Esophagus muscularis mucosa (tissue), 4 donors: ENCODE measurements around the gene CHEK2. TPM values are rescaled to one million over a fixed set of nuclear protein-coding genes. Genes with fewer than 3 reads are reported as not detected.
"Not testable (repeated sequence)": the region's sequence is repeated elsewhere in the genome, so short reads cannot be mapped to it uniquely, and the experiment has no call there.

Experiments
- DNase-seq: peaks from one replicate; pipeline ENCODE4 v3.0.0-alpha.2; 2017; ENCODE audit errors: extremely low spot score
- H3K27ac ChIP-seq, 4 donors: fragments of 200-600 bp; sonication (generic); replicated peaks in 1 of 4; 1 replicate in 3 of 4; 2 replicates in 1 of 4; pipeline ENCODE4 v1.5.1; 2016 to 2019; ENCODE audit warnings: mild to moderate bottlenecking in 1 of 4
- H3K27me3 ChIP-seq, 4 donors: fragments of 200-600 bp; sonication (generic); one replicate each; pipeline versions ENCODE4 v1.5.1 to v1.6.0; 2016 to 2019
- H3K36me3 ChIP-seq, 4 donors: fragments of 200-600 bp; sonication (generic); one replicate each; pipeline ENCODE4 v1.5.1; 2016 to 2019
- H3K4me1 ChIP-seq, 4 donors: fragments of 200-600 bp; sonication (generic); one replicate each; pipeline ENCODE4 v1.5.1; 2016 to 2019
- H3K4me3 ChIP-seq, 4 donors: fragments of 200-600 bp; sonication (generic); 1 replicate in 2 of 4; 2 replicates in 2 of 4; pipeline ENCODE4 v1.5.1; 2016 to 2019; ENCODE audit warnings: mild to moderate bottlenecking in 4 of 4, moderate library complexity in 1 of 4
- H3K9me3 ChIP-seq, 4 donors: fragments of 200-600 bp; sonication (generic); 1 replicate in 3 of 4; 2 replicates in 1 of 4; pipeline ENCODE4 v1.5.1; 2016 to 2019
- EP300 ChIP-seq: sonication (generic); formaldehyde crosslinking; IDR thresholded peaks from one replicate; pipeline ENCODE4 v1.6.1; 2017; ENCODE audit warnings: antibody characterized with exemption
- POLR2A ChIP-seq: fragments of 450-650 bp; IDR thresholded peaks from one replicate; pipeline ENCODE4 v1.6.1; 2017; ENCODE audit warnings: antibody characterized with exemption, moderate library complexity, mild to moderate bottlenecking, low read depth
- POLR2AphosphoS5 ChIP-seq, 2 donors: sonication (generic); formaldehyde crosslinking; IDR thresholded peaks; one replicate each; pipeline ENCODE4 v1.6.1; 2017; ENCODE audit warnings: antibody characterized with exemption in 2 of 2
- WGBS: methylation state at CpG from one replicate; pipeline ENCODE4 v1.1.5; 2018; 5-methylcytosine and 5-hydroxymethylcytosine counted together
- intact Hi-C: fragments of 100-400 bp; cut with DNase I; formaldehyde crosslinking; loops from one replicate; pipeline ENCODE4 v1.15.1; 2023
- total RNA-seq, 4 donors: library from RNA; depleted of rRNA; stranded (reverse); fragments of >200 nt; gene quantifications; one replicate each; pipeline versions ENCODE4 v1.1.0 to v1.2.1, GENCODE V29; 2016
- TF ChIP-seq, protein P1 (sequence below), 3 experiments: fragments of 200-600 bp in 2 of 3; fragments of 450-650 bp in 1 of 3; sonication (generic) in 2 of 3; IDR thresholded peaks; one replicate each; pipeline ENCODE4 v1.5.1; 2017 to 2019; ENCODE audit warnings: antibody characterized with exemption in 3 of 3, mild to moderate bottlenecking in 2 of 3, moderate library complexity in 1 of 3

CHEK2 gene
- total RNA-seq, 4 donors from 2014 or later: 2.9 to 5.1 (median 4.8) TPM

DNA sequence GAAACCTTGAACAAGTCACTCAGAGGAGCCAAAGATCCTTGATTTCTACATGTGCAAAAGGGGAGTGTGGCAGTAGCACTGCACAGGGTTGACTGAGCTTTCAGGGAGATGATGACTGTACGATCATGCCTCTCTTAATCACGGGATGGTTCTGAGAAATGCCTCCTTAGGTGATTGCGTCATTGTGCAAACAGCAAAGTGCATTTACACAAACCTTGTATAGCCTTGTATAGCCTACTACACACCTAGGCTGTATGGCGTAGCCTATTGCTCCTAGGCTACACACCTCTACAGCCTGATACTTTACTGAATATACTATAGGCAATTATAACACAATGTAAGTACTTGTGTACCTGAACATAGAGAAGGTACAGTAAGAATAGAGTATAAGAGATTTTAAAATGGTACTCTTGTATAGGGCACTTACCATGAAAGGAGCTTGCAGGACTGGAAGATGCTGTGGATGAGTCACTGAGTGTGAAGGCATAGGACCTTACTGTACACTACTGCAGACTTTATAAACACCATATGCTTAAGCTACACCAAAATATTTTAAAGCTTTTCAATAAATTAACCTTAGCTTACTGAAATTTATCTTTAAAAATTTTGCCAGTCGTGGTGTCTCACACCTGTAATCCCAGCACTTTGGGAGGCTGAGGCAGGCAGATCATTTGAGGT, 60.7 kb downstream of the CHEK2 start:
- 83% methylated on average over 5 of the region's 5 CpGs for WGBS
- H3K27me3 ChIP-seq, H3K4me3 ChIP-seq, intact Hi-C loops, H3K36me3 ChIP-seq, H3K9me3 ChIP-seq, H3K27ac ChIP-seq, DNase-seq: not testable (repeated sequence)
- peaks cover 7 to 19% (median 18%) of the 10 kb centered on the region in 4 donors for H3K4me1 ChIP-seq

DNA sequence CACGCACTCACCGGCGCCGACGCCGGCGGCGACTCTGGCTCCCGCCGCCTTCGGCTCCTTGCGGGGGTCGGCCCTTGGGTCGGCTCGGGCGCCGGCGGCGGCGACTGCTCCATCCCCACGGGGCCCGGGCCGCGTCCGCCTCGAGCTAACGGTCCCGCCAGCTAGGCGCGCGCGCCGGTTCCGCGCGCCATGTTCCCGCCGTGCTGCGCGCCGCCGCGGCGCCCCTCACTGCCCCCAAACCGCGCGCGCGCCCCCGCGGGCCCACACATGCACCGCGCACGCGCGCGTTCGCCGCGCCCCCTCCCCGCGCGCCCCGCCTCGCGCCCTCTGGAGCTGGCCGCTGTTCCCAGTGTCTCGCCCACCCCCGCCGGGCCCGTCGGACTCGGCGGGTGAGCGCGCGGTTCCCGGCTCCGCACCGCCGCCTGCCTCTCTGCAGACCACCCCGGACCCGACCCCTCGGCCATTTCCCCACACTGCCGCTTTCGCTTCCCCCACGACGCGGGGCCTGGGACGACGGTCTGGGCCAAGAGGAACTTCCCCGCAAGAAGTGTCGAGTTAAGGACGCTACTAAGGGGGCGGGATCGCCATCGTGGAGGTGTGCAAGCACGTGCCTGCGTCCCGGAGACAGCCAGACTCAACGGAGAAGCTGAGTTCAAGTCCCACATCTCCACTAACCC, 61.9 kb downstream of the CHEK2 start, which contains the start of gene TTC28:
Gene TTC28 (minus strand): TSS at position 230 of the 677 bp plus-strand sequence. CDS start 117 bp downstream, at position 113.
- Histone ChIP-seq H3K4me3 (peak within 1 kb of the TSS; percentile 67 to 95 (median 86)), H3K27ac (peak within 1 kb of the TSS; percentile 62 to 85 (median 80)), H3K4me1 (peaks cover 7 to 19% (median 18%) of the 10 kb centered on the region in 4 donors)
- TF ChIP-seq, protein P1, sequence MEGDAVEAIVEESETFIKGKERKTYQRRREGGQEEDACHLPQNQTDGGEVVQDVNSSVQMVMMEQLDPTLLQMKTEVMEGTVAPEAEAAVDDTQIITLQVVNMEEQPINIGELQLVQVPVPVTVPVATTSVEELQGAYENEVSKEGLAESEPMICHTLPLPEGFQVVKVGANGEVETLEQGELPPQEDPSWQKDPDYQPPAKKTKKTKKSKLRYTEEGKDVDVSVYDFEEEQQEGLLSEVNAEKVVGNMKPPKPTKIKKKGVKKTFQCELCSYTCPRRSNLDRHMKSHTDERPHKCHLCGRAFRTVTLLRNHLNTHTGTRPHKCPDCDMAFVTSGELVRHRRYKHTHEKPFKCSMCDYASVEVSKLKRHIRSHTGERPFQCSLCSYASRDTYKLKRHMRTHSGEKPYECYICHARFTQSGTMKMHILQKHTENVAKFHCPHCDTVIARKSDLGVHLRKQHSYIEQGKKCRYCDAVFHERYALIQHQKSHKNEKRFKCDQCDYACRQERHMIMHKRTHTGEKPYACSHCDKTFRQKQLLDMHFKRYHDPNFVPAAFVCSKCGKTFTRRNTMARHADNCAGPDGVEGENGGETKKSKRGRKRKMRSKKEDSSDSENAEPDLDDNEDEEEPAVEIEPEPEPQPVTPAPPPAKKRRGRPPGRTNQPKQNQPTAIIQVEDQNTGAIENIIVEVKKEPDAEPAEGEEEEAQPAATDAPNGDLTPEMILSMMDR (IDR thresholded peaks at IDR 0.05): peak in 1 of 3 experiments; percentile 4
- peak in 1 of 2 donors; percentile 34 for TF ChIP-seq POLR2AphosphoS5 (IDR thresholded peaks at IDR 0.05)
- 2% methylated on average over 13 of the region's 101 CpGs for WGBS
- H3K36me3 ChIP-seq, DNase-seq, H3K9me3 ChIP-seq, intact Hi-C loops, H3K27me3 ChIP-seq: not testable (repeated sequence)

DNA sequence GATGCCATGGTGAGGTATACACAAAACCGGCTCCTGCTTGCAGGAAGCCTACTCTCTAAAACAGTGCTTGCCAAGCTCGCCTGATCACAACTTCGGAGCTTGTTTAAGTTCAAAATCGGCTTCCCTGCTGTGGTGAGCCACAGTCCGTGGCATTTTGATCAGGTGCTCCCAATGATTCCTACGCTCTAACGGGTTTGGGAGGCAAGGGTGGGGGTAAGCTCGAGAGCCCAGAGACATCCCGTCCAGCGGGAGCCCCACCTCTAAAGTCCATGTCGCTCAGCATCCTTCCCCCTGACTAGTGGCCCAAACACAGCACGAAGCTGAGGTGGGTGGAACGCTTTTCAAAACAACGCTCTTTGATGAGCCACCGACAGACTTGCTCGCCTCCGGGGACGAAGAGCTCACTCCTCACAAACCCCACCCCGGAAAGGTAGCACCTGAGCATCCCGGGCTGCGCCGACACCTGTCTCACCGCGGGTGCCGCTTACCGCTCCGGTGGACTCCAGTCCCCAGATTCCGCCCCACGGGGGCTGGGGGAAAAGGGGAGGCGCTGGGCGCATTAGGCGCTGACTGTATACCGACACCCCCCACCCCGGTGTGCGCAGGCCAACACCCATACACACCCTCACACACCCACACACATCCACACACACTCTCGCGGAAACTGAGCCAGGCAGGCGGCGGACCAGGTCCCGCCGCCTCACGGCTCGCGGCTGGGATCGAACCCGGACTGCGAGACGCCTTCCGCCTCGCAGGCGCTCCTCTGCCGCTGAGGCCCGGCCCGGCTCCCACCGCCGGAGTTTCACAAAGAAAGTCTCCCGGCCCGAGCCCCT, 62.6 kb downstream of the CHEK2 start:
- H3K36me3 ChIP-seq, H3K9me3 ChIP-seq, H3K27me3 ChIP-seq, DNase-seq, intact Hi-C loops: not testable (repeated sequence)
- H3K4me3 ChIP-seq: peak overlapping the region; percentile 67 to 95 (median 86)
- H3K27ac ChIP-seq: peak overlapping the region; percentile 62 to 85 (median 80)
- peaks cover 7 to 19% (median 18%) of the 10 kb centered on the region in 4 donors for H3K4me1 ChIP-seq
- WGBS: 3% methylated on average over 40 of the region's 58 CpGs

DNA sequence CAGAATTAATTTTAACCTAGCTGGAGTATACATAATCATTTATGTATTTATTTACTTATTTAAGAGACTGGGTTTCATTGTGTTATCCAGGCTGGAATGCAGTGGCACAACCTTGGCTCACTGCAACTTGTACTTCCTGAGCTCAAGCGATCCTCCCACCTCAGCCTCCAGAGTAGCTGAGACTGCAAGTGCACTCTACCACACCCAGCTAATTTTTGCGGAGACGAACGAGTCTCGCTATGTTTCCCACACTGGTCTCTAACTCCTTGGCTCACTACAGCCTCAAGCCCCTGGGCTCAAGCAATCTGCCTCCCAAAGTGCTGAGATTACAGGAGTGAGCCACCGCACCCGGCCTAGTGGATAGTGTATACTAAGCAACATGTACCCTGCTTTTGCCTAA, 63.5 kb downstream of the CHEK2 start:
- H3K9me3 ChIP-seq, H3K27ac ChIP-seq, H3K27me3 ChIP-seq, H3K36me3 ChIP-seq, DNase-seq, intact Hi-C loops: not testable (repeated sequence)
- Histone ChIP-seq H3K4me1 (peaks cover 7 to 19% (median 18%) of the 10 kb centered on the region in 4 donors), H3K4me3 (peak overlapping the region in 2 of 4 donors; percentile 85 to 86)
- WGBS: 89% methylated on average over 7 of the region's 7 CpGs

DNA sequence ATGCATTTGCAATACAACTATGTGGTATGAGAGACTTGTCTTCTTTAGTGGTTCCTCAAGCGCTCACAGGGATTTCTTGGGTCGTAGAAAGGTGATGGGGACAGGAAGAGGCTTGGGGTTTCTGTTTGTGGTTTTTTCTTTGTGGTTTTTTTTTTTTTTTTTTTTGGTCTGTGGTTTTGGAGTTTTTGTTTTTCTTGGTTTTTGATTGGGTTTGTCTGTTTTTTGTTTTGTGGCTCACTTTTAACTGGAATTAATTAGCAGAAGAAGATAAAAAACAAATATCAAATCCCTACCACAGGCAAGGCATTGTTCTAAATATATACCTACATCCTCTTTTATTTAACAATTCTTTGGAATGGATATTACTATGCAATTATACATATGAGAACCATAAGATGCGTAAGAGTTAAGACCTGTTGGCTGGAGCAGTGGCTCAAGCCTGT, 67.5 kb downstream of the CHEK2 start:
- no peak for TF ChIP-seq EP300
- H3K9me3 ChIP-seq: no peaks in the 10 kb centered on the region
- intact Hi-C loops: no loop called here
- no peak overlapping the region for H3K27ac ChIP-seq
- no peak overlapping the region for H3K4me3 ChIP-seq
- H3K36me3 ChIP-seq: no peaks in the 10 kb centered on the region
- WGBS: 63% methylated on average over 3 of the region's 3 CpGs
- peaks cover 4 to 12% (median 11%) of the 10 kb centered on the region in 4 donors for H3K4me1 ChIP-seq
- no peaks in the 10 kb centered on the region for H3K27me3 ChIP-seq
- DNase-seq: no peak

DNA sequence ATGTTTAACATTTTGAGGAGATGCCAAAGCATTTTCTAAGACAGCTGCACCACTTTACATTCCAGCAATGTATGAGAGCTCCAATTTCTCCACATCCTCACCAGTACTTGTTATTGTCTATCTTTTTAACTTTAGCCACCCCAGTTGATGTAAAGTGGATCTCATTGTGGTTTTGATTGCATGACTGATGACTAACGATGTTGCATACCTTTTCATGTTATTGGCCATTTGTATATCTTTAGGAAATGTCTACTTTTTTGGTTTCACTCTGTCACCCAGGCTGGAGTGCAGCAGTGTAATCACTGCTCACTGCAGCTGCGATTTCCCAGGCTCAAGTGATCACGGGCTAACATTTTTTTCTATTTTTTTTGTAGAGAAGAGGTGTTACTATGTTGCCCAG, 70.9 kb downstream of the CHEK2 start:
- no peak overlapping the region for H3K4me3 ChIP-seq
- no peak for DNase-seq
- 98% methylated on average over 3 of the region's 3 CpGs for WGBS
- no peak overlapping the region for H3K27ac ChIP-seq
- H3K4me1 ChIP-seq: no peaks in the 10 kb centered on the region
- no peaks in the 10 kb centered on the region for H3K9me3 ChIP-seq
- TF ChIP-seq, protein P1 (IDR thresholded peaks at IDR 0.05): no peak
- no peak for TF ChIP-seq POLR2AphosphoS5 (IDR thresholded peaks at IDR 0.05)
- no peak for TF ChIP-seq EP300
- TF ChIP-seq POLR2A: no peak
- no peaks in the 10 kb centered on the region for H3K36me3 ChIP-seq
- H3K27me3 ChIP-seq: no peaks in the 10 kb centered on the region
- intact Hi-C loops: no loop called here
